HT-29 (cell line): ENCODE measurements around the gene NR4A1. TPM values are rescaled to one million over a fixed set of nuclear protein-coding genes. Genes with fewer than 3 reads are reported as not detected.

Experiments
- DNase-seq: peaks from one replicate; pipeline ENCODE4 v3.0.0-alpha.2; 2015; ENCODE audit warnings: low spot score
- total RNA-seq: library from RNA; depleted of rRNA; stranded (reverse); fragments of >200 nt; shearing (Covaris generic); gene quantifications from 2 replicates; pipeline ENCODE4 v1.2.3, GENCODE V29; 2014; rRNA removed

Gene NR4A1
- 49.6 and 61.2 TPM in 2 replicates for total RNA-seq

DNA sequence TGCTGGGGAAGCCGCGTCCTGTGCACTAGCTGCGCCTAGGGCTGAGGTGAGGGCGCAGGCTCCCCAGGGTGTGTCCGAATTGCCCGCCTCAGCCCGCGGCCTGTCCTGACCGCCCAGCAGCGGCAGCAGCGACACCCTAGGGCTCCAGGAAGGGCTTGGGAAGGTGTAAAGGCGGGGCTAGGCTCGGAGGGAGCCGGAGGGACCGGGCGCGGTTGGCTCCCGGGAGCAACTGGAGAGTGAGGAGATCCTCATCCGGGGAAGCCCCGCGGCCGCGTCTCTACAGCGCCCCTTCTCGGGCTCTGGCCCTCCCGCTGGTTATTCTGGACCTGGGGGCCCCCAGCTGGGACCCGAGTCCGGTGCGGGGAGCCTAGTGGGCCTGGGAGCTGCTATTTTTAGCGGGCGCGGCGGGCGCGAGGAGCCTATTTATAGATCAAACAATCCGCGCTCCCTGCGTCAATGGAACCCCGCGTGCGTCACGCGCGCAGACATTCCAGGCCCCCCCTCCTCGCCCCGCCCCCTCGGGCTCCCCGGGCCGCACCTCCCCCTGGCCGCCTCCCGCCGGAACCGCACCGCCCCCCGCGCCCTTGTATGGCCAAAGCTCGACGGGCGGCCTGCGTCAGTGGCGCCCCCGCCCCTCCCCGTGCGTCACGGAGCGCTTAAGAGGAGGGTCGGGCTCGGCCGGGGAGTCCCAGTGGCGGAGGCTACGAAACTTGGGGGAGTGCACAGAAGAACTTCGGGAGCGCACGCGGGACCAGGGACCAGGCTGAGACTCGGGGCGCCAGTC, at the start of gene NR4A1:
Gene NR4A1 (plus strand): TSS at position 685 of the 784 bp plus-strand sequence. CDS start 2,887 bp downstream, outside the sequence.
- peak; percentile 79 for DNase-seq

DNA sequence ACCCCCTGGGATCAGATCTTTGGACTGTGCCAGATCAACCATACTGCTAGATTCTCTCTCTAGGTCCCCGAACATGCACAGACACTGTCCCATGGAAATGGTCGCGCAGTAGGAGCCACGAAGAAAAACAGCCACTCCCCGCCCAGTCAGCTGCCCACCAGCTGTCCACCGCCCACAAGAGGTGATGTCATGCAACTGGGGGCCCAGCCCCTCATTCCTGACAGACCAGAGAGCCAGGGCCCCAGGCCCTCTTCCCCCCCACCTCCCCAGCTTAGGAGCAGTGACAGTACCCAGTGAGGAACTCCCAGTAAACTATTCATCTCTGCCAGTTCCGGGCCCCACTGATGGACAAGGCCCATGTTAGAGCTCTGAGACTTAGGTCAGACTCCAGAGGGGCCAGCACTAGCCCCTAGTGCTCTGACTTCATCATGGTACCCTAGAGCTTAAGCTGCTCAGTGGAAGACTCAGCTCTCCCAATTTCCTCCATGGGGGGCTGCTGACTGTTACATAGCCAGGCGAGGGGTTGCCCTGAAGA, 48.2 kb upstream of the NR4A1 start:
- no peak for DNase-seq

GRCh38 chr12:52003591-52003990, 47.7 kb upstream of the NR4A1 start:
- no peak for DNase-seq

GRCh38 chr12:52004042-52004648, 47.1 kb upstream of the NR4A1 start:
- peak; percentile 75 for DNase-seq

GRCh38 chr12:52005218-52005902, 45.9 kb upstream of the NR4A1 start:
- DNase-seq = no peak

DNA sequence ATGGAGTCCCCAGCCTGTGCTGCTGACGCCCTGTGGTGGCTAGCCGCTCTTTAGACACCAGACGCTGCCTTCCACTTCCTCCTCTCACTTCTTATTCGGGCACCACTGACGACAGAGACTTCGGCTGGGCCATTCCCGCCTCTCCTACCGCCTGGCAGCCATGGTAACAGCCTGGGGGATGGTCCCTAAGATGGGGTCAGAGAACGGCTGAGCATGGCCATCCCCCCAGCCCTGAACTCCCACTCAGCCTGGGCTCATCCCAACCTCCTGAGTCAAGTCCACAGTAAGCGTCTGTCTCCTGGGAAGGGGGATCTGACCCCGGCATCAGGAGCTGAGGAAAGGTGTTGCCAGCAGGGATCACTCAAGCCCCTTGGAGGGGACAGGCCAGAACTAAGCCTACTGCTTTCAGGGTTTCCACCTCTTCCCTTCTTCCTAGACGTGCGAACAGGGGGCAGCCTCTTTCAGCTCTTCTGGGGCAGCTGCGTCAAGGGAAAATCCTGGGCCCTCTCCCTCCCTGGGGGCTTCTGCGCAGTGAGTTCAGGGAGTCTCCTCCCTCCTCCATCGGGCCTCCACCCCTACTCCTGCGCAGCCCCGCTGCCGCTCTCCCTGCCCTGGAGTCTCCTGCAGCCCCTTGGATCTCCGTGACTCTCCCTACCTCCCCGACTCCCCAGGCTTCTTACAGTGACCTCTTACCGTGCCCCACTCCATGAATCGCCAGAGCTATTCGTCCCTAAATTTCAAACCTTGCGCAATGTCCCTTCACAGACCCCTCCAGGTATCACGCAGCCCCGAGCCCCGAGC, 45.1 kb upstream of the NR4A1 start:
- DNase-seq = no peak

GRCh38 chr12:52006726-52007157, 44.5 kb upstream of the NR4A1 start, which contains the start of gene TAMALIN:
Gene TAMALIN (plus strand): TSS chr12:52006946. CDS start chr12:52007020, 74 bp downstream.
- no peak for DNase-seq

DNA sequence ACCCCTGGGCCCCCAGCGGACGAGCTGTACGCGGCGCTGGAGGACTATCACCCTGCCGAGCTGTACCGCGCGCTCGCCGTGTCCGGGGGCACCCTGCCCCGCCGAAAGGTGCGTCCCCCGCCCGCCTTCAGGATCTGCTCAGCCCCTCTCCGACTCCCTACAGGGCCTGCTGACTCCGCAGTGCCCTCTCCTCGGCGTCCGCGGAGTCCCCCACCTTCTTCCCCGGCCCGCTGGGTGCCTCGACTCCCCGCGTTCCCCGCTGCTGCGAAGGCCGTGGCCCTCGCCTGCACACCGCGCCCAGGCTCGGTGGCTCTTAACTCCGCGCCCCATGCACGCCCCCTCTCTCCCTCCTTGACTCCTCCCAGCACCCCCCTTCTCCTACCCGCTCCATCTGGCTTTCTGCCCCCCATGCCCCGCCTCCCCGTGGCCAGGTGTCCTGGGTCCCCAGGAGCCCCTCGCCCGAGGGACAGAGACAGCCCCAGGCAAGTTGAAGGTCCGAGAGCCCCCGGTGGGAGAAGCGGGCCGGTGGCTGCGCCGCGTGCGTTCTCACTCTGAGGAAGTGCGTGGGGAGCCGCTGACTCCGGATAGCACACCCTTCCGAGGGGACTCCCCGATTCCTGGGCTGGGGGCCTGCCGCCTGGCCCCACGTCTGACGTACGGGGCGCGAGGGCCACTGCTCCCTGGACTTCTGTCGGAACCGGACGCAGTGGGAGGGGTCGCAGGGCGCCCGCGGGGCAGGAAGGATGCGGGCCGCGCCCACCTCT, 43.9 kb upstream of the NR4A1 start:
- no peak for DNase-seq

DNA sequence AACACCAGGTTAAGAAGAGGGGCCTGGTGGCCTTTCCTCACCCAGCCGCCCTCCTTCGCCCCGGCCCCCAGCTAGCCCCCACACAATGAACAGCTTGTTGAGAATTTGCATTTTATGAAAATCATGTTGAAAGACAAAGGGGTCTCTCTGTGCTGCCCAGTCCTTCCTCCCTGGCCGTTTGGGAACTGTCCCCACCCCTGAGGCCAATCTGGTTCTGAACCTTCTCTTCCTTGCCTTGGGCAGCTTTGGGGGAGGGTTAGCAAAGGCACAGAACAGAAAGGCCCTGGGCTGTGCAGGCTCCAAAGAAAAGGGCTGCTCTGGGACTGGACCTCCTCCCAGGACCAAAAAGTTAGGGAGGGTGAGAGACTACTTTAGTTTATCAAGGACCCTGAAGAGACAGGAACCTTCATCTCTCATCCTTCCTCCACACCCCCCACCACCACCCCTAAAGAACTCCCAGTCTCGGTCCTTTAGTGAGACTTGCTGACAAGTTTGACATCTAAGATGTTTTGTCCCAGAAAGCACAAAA, 43.2 kb upstream of the NR4A1 start:
- DNase-seq = no peak

- DNase-seq = no peak
Observed at GRCh38 chr12:52009081-52009751, 42.0 kb upstream of the NR4A1 start.

DNA sequence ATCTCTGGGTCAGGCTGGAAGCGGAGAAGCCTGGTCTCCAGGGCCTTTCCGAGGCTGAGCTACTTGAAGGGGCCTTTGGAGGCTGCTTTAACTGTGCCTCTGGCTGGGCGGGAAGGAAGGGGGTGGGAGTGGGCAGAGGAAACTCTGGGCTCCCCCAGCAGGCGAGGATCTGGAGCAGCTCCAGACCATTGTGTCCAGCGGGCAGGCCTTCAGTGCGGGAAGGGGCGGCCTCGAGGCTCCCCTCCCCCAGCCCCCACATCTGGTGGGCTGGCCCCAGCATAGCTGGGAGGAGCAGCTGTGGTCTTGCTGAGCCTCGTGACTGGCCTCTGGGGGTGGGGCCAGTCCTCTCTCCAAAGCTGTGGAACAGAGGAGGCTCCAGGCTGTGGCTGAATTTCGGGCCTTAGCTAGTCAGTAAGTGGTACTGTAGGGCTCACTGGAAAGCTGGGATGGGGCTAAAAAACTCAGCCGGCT, 41.1 kb upstream of the NR4A1 start:
- DNase-seq = no peak

- no peak for DNase-seq
Observed at GRCh38 chr12:52010692-52011601, 40.3 kb upstream of the NR4A1 start.

DNA sequence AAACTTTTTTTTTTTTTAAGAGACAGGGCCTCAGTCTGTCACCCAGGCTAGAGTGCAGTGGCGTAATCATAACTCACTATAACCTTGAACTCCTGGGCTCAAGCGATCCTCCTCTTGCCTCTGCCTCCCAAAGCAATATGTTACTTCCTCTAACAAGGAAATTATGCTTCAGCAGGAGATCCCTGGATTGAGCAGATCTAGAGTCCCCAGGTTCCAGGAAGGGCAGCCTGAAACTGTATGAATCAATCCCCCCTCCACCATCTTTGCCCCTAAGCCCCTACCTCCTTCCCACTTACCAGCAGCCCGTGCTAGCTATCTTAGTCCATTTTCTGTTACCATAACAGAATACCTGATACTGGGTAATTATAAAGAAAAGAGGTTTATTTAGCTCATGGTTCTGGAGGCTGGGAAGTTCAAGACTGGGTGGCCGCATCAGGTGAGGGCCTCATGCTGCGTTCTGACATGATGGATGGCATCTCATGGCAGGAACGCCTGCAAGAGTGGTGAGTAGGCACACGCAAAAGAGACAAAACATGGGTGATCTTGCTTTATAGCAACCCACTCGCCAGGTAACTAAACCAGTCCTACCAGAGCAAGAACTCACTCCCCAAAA, 39.5 kb upstream of the NR4A1 start:
- no peak for DNase-seq

GRCh38 chr12:52013626-52014310, 37.5 kb upstream of the NR4A1 start:
- DNase-seq = no peak

DNA sequence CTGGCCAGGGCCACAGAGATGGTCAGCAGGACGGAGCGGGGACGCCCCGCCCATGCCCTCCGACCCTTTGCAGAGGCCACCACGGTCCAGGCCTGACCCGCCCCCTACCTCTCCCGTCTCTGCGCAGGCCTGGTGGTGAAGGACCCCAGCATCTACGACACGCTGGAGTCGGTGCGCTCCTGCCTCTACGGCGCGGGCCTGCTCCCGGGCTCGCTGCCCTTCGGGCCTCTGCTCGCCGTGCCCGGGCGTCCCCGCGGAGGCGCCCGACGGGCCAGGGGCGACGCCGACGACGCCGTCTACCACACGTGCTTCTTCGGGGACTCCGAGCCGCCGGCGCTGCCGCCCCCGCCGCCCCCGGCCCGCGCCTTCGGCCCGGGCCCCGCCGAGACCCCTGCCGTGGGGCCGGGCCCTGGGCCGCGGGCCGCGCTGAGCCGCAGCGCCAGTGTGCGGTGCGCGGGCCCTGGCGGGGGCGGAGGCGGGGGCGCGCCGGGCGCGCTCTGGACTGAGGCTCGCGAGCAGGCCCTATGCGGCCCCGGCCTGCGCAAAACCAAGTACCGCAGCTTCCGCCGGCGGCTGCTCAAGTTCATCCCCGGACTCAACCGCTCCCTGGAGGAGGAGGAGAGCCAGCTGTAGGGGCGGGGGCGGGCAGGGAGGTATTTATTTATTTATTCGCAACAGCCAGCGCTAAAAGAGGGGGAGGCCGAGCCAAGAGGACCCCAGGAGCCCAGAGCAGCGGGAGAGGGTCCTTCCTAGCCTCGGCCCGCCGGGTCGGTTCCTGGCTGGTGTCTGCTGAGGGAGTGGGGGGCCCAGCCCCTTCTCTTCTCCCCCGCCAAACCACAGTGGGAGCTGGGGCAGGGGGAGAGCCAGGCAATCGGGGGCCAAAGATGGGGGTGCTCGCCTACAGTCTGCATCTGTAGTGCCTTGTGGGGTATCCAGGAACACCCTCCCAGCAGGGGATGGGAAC, 36.4 kb upstream of the NR4A1 start:
- no peak for DNase-seq

DNA sequence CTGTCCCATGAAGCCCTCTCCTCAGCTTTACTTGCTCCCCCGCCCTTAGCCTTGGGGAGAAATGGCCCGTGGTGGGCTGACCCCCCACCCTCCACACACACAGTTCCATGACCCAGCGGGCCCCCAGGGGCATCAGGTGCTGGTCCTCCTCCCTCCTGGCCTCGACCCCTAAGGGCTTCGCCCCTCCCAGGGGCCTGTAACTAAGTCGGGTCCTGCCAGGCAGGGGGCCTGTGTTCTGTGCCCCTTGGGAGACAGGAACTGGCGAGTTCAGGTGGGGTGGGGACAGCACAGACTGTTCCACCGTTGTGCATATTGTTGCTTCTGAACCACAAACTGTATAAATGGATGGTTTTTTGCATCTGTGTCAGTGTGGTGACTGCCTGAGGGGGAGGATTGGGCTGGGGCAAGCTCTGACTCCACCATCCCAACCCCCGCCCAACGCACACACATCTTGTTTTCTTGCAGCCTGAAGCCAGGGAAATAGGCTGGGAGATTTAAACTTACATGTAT, 35.7 kb upstream of the NR4A1 start:
- no peak for DNase-seq
